LNCaP clone FGC (cell line): ENCODE results near the gene ENPP7.

Experiments used
- DNase-seq: peaks from one replicate; pipeline ENCODE4 v3.0.0-alpha.2; 2011; ENCODE audit warnings: low read depth
- H3K4me3 ChIP-seq: 2 replicates; pipeline ENCODE4 v1.5.1; 2011; ENCODE audit warnings: mild to moderate bottlenecking, low read depth, low read length, control low read depth
- TF ChIP-seq, protein P1 (sequence below): IDR thresholded peaks from 2 replicates; pipeline ENCODE4 v1.5.1; 2012; ENCODE audit warnings: mild to moderate bottlenecking; ENCODE audit not compliant: control insufficient read depth, insufficient read depth; ENCODE audit errors: extremely low read depth

The ENPP7 gene

DNA sequence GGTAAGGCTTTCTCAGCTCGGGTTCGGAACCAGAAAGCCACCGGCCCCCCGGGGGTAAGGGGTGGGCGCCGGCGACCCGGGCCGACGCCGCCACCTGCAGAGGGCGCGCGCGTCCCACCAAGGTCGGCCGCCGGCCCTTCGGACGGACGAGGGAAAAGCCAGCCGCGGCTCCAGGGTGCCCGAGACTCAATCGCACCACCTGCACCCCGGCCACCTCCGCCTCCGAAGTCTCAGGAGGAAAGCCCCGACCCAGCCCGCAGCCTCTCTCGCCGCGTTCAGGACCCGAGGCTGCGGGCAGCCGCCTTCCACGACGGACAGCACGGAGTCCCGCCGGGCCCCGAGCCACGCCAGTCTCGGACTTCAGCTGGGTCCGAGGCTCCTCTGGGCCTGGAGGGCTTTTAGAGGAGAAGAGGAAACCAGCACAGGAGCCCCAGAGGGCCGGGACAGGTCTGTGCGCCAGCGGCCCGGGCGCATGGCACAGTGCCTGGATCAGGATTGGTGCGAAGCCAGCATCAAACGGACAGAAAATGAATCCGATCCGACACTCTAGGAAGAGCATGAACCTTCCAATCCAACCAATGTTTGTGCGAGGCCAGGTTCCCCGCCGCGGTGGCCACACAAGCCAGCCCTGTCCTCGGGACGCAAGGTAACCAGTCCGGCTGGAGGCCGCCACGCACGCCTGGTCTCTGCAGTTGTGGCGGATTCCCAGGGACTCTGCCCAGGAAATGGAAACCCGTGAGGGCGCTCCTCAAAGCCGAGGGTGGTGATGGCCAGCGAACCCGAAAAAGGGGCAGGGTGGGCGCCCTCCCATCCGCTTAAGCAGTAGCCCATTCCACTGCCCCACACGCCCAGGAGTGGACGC lies 59.4 kb downstream of the ENPP7 start:
- no peak for DNase-seq
- peak overlapping the region; percentile 39 for H3K4me3 ChIP-seq
- TF ChIP-seq, protein P1, sequence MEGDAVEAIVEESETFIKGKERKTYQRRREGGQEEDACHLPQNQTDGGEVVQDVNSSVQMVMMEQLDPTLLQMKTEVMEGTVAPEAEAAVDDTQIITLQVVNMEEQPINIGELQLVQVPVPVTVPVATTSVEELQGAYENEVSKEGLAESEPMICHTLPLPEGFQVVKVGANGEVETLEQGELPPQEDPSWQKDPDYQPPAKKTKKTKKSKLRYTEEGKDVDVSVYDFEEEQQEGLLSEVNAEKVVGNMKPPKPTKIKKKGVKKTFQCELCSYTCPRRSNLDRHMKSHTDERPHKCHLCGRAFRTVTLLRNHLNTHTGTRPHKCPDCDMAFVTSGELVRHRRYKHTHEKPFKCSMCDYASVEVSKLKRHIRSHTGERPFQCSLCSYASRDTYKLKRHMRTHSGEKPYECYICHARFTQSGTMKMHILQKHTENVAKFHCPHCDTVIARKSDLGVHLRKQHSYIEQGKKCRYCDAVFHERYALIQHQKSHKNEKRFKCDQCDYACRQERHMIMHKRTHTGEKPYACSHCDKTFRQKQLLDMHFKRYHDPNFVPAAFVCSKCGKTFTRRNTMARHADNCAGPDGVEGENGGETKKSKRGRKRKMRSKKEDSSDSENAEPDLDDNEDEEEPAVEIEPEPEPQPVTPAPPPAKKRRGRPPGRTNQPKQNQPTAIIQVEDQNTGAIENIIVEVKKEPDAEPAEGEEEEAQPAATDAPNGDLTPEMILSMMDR, result peak; percentile 74

DNA sequence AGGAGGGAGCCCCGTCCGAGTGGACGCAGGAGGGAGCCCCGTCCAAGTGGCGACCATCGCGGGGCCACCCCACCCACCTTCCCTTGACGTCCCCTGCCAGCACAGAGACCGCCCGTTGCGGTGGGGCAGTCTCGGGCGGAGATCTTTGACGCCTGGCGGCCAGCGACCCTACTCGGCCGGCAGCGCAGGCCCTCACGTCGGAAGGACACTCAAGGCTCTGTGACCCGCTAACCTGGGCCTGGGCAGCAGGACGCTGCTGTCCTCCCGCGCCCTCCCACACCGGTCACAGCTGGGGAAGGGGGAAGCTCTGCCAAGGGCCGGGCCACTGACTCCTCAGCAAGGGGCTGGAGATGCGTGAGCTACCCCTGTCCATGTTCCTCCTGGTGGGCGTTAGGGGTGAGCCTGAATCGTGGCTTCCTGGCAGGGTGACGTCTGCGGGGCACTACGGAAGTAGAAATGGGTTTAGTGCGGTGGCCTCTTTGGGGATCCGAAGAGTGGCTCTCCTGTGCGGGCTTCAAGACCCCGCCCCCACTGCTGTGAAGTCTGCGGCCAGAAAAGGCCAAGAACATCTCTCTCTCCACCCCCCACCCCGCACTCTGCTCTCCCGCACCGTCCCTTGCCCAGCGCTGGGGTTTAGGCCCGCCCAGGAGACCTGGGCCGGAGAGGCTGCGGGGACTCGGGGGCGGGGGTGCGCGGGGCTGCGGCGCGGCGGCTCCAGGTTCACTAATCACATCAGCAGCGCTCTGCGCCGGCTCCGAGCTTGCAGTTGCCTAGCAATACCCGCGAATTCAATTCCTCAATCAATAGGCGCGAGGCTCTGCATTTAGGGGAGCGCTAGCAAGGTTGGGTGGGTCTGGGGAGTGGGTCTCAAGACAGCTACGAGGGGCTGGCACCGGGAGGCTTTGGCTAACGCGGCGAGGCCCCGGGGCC lies 60.3 kb downstream of the ENPP7 start:
- DNase-seq, result no peak
- TF ChIP-seq, protein P1, result no peak
- no peak overlapping the region for H3K4me3 ChIP-seq

DNA sequence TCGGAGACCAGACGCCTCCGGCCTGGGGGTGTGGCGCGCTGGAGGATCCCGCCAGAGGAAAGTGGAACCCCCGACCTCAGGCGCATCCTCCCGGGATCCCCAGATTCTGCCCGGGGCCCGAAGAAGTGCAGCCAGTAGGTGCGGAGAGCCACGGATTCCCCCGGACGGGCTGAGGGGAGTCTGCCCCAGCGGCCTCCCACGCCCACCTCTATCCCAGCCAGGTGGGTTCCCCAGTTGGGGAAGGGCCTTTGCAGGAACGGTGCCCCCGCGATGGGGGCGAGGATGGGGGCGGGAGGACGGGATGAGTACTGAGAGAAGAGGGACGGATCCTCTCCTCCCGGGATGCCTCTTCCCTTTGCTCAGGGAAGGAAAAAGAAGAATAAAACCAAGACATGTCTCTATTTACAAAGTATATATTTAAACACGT lies 61.0 kb downstream of the ENPP7 start:
- no peak for DNase-seq
- H3K4me3 ChIP-seq, result no peak overlapping the region

More for the DNA sequence above, 61.0 kb downstream of the ENPP7 start:
- TF ChIP-seq, protein P1, result no peak
